Subcutaneous adipose tissue (tissue), 4 donors: ENCODE measurements around the gene IFFO2. TPM values are rescaled to one million over a fixed set of nuclear protein-coding genes. Genes with fewer than 3 reads are reported as not detected.

Source experiments
- total RNA-seq, 4 donors: library from RNA; depleted of rRNA; stranded (reverse); fragments of >200 nt; gene quantifications; one replicate each; pipeline ENCODE4 v1.1.0, GENCODE V29; 2016
- TF ChIP-seq, protein P1 (sequence below): fragments of 450-650 bp; IDR thresholded peaks from one replicate; pipeline ENCODE4 v1.5.1; 2016; ENCODE audit warnings: low read depth, mild to moderate bottlenecking, control low read depth, antibody characterized with exemption, moderate library complexity

Gene IFFO2
- total RNA-seq, 4 donors from 2014 or later = 2.0 to 12.8 (median 4.8) TPM

DNA sequence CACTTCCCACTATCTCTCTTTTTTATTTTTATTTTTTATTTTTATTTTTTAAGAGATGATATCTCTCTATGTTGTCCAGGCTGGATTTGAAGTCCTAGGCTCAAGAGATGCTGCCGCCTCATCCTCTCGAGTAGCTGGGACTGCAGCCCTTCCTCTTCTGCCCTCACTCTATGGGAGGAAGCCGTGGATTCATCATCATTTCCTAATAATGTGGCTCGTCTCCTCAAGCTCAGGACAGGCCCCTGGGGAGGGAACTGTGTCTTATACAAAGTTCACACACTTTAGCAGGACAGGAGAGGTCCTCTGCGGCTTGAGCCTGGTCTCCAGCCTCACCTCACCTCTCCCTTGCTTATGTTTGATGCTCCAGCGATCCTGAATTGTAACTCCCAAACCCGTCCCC lies 16.5 kb upstream of the IFFO2 start:
- TF ChIP-seq, protein P1, sequence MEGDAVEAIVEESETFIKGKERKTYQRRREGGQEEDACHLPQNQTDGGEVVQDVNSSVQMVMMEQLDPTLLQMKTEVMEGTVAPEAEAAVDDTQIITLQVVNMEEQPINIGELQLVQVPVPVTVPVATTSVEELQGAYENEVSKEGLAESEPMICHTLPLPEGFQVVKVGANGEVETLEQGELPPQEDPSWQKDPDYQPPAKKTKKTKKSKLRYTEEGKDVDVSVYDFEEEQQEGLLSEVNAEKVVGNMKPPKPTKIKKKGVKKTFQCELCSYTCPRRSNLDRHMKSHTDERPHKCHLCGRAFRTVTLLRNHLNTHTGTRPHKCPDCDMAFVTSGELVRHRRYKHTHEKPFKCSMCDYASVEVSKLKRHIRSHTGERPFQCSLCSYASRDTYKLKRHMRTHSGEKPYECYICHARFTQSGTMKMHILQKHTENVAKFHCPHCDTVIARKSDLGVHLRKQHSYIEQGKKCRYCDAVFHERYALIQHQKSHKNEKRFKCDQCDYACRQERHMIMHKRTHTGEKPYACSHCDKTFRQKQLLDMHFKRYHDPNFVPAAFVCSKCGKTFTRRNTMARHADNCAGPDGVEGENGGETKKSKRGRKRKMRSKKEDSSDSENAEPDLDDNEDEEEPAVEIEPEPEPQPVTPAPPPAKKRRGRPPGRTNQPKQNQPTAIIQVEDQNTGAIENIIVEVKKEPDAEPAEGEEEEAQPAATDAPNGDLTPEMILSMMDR = no peak

DNA sequence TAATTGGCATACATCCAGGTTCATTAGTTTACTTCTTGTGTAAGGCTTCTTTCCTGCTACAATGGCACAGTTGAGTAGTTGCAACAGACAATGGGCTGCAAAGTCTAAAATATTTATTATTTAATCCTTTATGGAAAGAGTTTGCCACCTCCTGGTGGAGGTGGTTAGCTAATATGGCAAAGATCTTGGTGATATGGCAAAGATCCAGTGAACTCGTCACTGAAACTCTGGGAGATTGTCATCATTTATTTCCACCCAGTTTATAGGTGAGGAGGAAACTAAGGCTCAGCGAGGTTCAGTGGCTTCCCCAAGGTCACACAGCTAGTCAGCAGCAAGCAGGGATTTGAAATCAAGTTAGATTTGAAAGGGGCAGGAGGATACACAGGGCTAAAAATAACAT lies 16.1 kb upstream of the IFFO2 start:
- TF ChIP-seq, protein P1 = no peak

DNA sequence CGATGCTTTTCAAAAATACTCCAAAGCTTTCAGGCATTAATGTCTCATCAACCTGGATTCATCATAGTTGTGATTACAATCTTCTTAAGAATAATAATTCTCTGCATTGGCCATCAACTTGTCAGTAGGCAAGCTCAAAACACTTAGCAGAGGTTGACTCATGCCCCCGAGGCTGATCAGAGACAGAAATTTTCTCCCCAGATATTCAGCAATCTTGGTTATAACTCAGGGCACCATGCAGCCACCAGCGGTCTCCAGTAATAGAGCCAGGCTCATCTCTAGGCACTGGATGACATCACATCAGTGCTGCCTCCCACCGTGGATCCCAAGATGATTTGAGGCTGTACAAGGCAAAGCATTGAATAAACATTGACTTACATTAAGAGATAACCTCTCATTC lies 14.3 kb upstream of the IFFO2 start:
- TF ChIP-seq, protein P1 = no peak

DNA sequence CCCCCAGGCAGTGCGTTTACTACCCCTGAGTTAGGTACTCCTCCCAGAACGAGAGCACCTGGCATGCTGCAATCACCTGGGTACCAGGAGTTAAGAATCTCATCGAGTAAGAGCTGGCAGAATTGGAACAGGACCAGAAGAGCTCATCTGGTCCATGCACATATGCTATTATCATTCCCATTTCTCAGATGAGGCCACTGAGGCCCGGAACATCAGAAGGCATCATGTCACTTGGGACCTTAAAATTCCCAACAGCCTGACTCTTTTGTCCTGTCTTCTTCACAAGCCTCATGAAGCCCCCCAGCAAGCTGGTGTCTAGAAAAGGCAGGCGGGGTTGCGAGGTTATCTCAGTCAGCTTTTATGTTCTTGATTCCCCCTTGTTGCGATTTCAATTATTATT lies 13.9 kb upstream of the IFFO2 start:
- TF ChIP-seq, protein P1 = no peak

DNA sequence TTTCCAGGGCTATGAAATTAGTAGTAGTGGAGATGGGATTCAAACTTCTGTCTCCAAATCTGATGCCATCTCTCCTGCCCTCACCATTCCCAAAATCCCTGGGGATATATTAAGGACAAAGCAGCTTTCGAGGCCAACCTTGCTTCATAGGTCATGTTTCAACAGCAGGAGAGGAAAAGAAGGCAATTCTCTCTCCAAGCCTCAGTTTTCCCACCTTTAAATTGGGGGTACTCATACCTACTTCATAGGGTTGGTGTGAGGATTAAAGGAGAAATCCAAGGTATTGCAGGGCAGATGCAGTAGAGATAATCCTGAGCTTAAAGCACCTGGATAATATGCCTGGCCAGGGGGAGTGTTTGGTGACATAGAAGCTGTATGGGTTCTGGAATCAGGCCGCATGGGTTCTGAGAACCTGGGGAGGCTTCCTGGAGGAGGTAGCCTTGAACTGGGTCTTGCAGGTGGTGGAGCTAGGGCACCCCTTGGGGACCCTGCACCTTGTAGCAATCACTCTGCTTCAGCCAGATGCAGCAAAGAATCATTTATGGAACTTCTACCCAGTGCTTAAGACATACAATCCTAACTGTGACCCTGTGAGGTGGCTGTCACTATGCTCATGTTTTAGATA lies 10.7 kb upstream of the IFFO2 start:
- TF ChIP-seq, protein P1 = no peak

DNA sequence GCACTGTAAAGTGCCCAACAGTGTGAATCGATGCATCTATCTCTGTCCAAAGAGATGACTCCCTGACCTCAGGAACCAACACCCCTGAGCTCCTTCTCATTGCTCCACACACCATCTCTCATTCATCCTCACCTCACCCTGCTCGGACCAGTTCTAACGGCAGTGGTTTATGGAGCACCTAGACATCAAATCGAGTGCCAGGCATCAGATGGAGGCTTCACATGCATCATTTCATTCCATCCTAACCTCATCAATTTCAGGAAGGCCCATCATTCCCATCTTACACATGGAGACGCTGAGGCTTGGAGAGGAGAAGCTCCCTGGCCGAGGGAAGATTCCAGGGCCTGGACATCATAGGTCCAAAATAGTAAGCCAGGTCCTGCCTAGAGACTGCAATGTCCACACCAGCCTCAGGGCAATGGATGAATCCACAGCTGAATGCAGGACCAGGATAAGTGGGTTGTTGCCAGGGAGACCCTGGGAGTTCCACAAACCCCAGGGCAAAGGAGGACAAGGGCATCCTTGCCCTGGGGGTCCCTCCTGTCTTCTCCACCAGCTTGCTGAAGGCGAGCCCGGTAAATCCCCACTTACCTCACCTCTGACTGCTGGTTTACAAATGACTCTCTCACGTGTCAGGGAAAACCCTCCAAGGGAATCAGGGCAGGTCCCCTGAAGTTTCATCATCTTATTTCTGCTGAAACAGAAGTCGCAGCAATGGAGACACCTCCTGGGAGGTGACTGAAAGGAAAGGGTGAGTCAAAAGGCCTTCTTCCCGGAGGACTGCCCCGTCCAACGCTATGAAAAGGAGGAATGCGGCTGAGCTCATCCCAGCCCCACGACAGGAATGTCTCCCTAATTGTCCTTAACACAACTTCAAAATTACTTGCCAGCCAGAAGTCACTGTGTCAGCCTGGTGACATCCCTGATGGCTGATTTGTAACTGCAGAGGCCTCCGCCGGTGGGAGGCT lies 9.0 kb upstream of the IFFO2 start:
- TF ChIP-seq, protein P1 = no peak

DNA sequence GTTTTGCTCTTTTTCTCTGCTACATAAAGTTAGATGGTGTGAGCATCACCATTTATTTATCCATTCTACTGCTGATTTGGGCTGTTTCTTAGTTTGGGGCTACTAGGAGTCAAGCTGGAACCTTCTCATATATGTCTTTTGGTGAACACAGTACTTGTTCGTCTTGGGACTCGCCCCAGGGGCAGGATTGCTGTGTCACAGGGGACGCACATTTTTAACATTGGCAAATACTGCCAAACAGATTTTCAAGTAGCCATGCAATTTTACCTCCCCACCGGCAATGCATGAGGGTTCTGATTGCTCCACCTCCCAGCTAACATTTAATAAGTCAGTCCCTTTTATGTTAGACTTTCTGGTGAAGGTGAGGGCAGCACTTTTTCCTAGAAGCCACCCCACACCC lies 7.5 kb upstream of the IFFO2 start:
- TF ChIP-seq, protein P1 = no peak
